Keratinocyte (primary cell): Measurements from ENCODE around the gene MANBA. TPM values are rescaled to one million over a fixed set of nuclear protein-coding genes. Genes with fewer than 3 reads are reported as not detected.
A peak's percentile ranks its signal among the peaks of the same experiment; 100 is the strongest.

Experiments
- DNase-seq: peaks from one replicate; pipeline ENCODE4 v3.0.0-alpha.2; 2011; ENCODE audit warnings: low read depth, missing footprints, low spot score
- FAIRE-seq: peaks from 2 replicates; lab custom pipeline; 2011; peaks lifted over from hg19 to GRCh38; lab: Jason Lieb, UNC
- H2AFZ ChIP-seq: 2 replicates; pipeline ENCODE4 v1.6.0; 2012; ENCODE audit warnings: low read length, control low read depth, inconsistent platforms; ENCODE audit not compliant: control insufficient read depth
- H3K27ac ChIP-seq: 2 replicates; pipeline ENCODE4 v1.5.1; 2011; ENCODE audit warnings: low read length; ENCODE audit not compliant: control insufficient read depth, insufficient read depth
- H3K27me3 ChIP-seq: 3 replicates; pipeline ENCODE4 v1.6.0; 2011; ENCODE audit warnings: low read length; ENCODE audit not compliant: control insufficient read depth, insufficient read depth; ENCODE audit errors: extremely low read depth
- H3K36me3 ChIP-seq, 2 experiments: 2 replicates in 1 of 2; 3 replicates in 1 of 2; pipeline ENCODE4 v1.5.1; 2011; ENCODE audit warnings: low read length in 2 of 2, mild to moderate bottlenecking in 1 of 2; ENCODE audit not compliant: control insufficient read depth in 2 of 2, insufficient read depth in 2 of 2; ENCODE audit errors: extremely low read depth in 1 of 2
- H3K4me1 ChIP-seq: 3 replicates; pipeline ENCODE4 v1.5.1; 2011; ENCODE audit warnings: low read length; ENCODE audit not compliant: control insufficient read depth, insufficient read depth; ENCODE audit errors: extremely low read depth
- H3K4me2 ChIP-seq: 3 replicates; pipeline ENCODE4 v1.6.0; 2011; ENCODE audit warnings: low read depth, low read length; ENCODE audit not compliant: control insufficient read depth, insufficient read depth; ENCODE audit errors: extremely low read depth
- H3K4me3 ChIP-seq, 3 experiments: fragments of 200-600 bp in 1 of 3; sonication (generic) in 1 of 3; 2 replicates in 2 of 3; 3 replicates in 1 of 3; pipeline ENCODE4 v1.5.1; 2011 to 2016; ENCODE audit warnings: low read length in 3 of 3, mild to moderate bottlenecking in 3 of 3, control low read depth in 2 of 3, inconsistent platforms in 1 of 3, low read depth in 1 of 3, mixed read lengths in 1 of 3, mixed run types in 1 of 3, moderate library complexity in 1 of 3; ENCODE audit not compliant: control insufficient read depth in 2 of 3, insufficient read depth in 2 of 3; ENCODE audit errors: extremely low read depth in 1 of 3
- H3K79me2 ChIP-seq: 2 replicates; pipeline ENCODE4 v1.6.0; 2012; ENCODE audit warnings: low read length; ENCODE audit not compliant: control insufficient read depth, insufficient read depth
- H3K9ac ChIP-seq: 3 replicates; pipeline ENCODE4 v1.6.0; 2011; ENCODE audit warnings: low read length; ENCODE audit not compliant: control insufficient read depth, insufficient read depth; ENCODE audit errors: extremely low read depth
- H3K9me1 ChIP-seq: 3 replicates; pipeline ENCODE4 v1.6.0; 2011; ENCODE audit warnings: low read length; ENCODE audit not compliant: control insufficient read depth, insufficient read depth; ENCODE audit errors: extremely low read depth
- H3K9me3 ChIP-seq: 2 replicates; pipeline ENCODE4 v1.5.1; 2012; ENCODE audit warnings: low read depth, low read length; ENCODE audit not compliant: control insufficient read depth
- H4K20me1 ChIP-seq: 3 replicates; pipeline ENCODE4 v1.6.0; 2011; ENCODE audit warnings: low read length; ENCODE audit not compliant: control insufficient read depth, insufficient read depth; ENCODE audit errors: extremely low read depth
- EZH2 ChIP-seq: IDR thresholded peaks from one replicate; pipeline ENCODE4 v1.6.1; 2012; ENCODE audit warnings: inconsistent platforms, mild to moderate bottlenecking, low read length, moderate library complexity
- dilution Hi-C: fragments of 300-500 bp; cut with MboI; formaldehyde crosslinking; loops from one replicate; pipeline ENCODE4 v1.7.0; 2020; ENCODE audit warnings: low sequenced_read_pairs; ENCODE audit not compliant: extremely low pct_ligation_motif_present
- polyA plus RNA-seq, 5 experiments: library from polyadenylated mRNA; depleted of rRNA in 3 of 5; stranded (reverse) in 3 of 5; stranded (forward) in 1 of 5; unstranded in 1 of 5; fragments of >200 nt; gene quantifications; 1 replicate in 1 of 5; 2 replicates in 3 of 5; 3 replicates in 1 of 5; pipeline versions ENCODE4 v1.2.1 to v1.2.3, GENCODE V29; 2011 to 2012; ENCODE audit warnings: missing spikeins in 2 of 5, low read depth in 1 of 5, low replicate concordance in 1 of 5
- TF ChIP-seq, protein P1 (sequence below), 3 experiments: IDR thresholded peaks in 1 of 3; conservative IDR thresholded peaks in 1 of 3; optimal IDR thresholded peaks in 1 of 3; 2 replicates in 2 of 3; 3 replicates in 1 of 3; pipeline versions ENCODE3 to v1.5.1; 2011; ENCODE audit warnings: low read length in 3 of 3, mild to moderate bottlenecking in 3 of 3, moderate library complexity in 2 of 3, control low read depth in 1 of 3, inconsistent platforms in 1 of 3; ENCODE audit not compliant: insufficient read depth in 2 of 3; ENCODE audit errors: extremely low read depth in 1 of 3

The MANBA gene
- polyA plus RNA-seq, 1 donor (not counting 4 experiments of a cell fraction or from before 2014, with no cell fraction given): 9.3 TPM

DNA sequence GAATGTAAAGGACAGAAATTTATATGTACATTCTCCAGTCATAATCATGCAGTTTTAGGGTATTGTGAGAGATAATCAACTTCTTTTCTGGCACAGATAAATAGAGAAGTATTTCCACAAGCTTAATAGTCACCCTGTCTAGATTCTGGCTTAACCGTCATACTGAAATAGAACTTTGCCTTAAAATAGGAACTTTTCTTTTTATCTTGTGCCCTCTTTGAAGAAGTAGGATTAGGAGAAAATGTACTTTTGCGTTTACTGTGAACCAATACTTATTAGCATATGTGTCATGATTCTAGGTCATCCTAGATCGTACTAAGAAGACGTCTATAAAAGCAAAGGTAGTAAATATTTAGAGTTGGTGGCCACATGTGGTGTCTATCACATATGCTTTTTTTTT lies 164.2 kb downstream of the MANBA start:
- Histone ChIP-seq H3K9me1 (no peaks in the 10 kb centered on the region), H2AFZ (no peak overlapping the region), H3K27me3 (no peaks in the 10 kb centered on the region), H3K4me1 (peaks cover 21% of the 10 kb centered on the region), H3K79me2 (no peaks in the 10 kb centered on the region), H3K9ac (no peak overlapping the region), H3K4me2 (no peak overlapping the region), H4K20me1 (no peaks in the 10 kb centered on the region), H3K9me3 (no peaks in the 10 kb centered on the region), H3K4me3 (no peak overlapping the region), H3K36me3 (peaks cover 15 to 19% of the 10 kb centered on the region in 2 experiments), H3K27ac (no peak overlapping the region)
- FAIRE-seq: no peak
- TF ChIP-seq, protein P1, sequence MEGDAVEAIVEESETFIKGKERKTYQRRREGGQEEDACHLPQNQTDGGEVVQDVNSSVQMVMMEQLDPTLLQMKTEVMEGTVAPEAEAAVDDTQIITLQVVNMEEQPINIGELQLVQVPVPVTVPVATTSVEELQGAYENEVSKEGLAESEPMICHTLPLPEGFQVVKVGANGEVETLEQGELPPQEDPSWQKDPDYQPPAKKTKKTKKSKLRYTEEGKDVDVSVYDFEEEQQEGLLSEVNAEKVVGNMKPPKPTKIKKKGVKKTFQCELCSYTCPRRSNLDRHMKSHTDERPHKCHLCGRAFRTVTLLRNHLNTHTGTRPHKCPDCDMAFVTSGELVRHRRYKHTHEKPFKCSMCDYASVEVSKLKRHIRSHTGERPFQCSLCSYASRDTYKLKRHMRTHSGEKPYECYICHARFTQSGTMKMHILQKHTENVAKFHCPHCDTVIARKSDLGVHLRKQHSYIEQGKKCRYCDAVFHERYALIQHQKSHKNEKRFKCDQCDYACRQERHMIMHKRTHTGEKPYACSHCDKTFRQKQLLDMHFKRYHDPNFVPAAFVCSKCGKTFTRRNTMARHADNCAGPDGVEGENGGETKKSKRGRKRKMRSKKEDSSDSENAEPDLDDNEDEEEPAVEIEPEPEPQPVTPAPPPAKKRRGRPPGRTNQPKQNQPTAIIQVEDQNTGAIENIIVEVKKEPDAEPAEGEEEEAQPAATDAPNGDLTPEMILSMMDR (optimal IDR thresholded peaks at IDR 0.05 in 1 of 3, IDR thresholded peaks at IDR 0.05 in 1 of 3, conservative IDR thresholded peaks at IDR 0.05 in 1 of 3; ENCODE audit: extremely low read depth in 1 of 3, insufficient read depth in 2 of 3, low read length in 3 of 3): no peak
- no peak for TF ChIP-seq EZH2
- dilution Hi-C loops: no loop called here
- DNase-seq: no peak

DNA sequence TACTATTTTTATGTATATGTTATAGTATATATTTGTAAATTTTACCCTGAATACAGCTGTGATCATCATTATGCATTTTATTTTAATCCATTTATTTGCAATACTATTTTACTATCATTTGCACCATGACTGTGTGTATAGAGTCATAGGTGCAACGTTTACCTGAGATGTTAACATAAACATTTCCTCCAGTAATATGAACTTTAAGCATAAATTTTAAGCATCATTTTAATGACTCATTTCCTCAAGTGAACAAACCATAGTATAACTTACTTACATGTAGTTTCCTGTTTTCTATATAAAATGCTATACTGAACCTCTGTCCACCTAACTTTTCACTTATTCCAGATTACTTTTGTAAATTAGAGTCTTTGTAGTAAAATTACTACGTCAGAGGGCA lies 166.8 kb downstream of the MANBA start:
- H3K36me3 ChIP-seq: peaks cover 15 to 17% of the 10 kb centered on the region in 2 experiments
- no peak overlapping the region for H3K9ac ChIP-seq
- no peak overlapping the region for H3K4me3 ChIP-seq
- H4K20me1 ChIP-seq: no peaks in the 10 kb centered on the region
- H3K4me1 ChIP-seq: peaks cover 12% of the 10 kb centered on the region
- dilution Hi-C loops: no loop called here
- FAIRE-seq: peak; percentile 49
- DNase-seq: no peak
- no peaks in the 10 kb centered on the region for H3K9me3 ChIP-seq
- TF ChIP-seq EZH2: no peak
- TF ChIP-seq, protein P1 (optimal IDR thresholded peaks at IDR 0.05 in 1 of 3, IDR thresholded peaks at IDR 0.05 in 1 of 3, conservative IDR thresholded peaks at IDR 0.05 in 1 of 3; ENCODE audit: extremely low read depth in 1 of 3, insufficient read depth in 2 of 3, low read length in 3 of 3): no peak
- no peak overlapping the region for H3K27ac ChIP-seq
- H3K9me1 ChIP-seq: no peaks in the 10 kb centered on the region
- no peak overlapping the region for H2AFZ ChIP-seq
- no peak overlapping the region for H3K4me2 ChIP-seq
- no peaks in the 10 kb centered on the region for H3K79me2 ChIP-seq
- no peaks in the 10 kb centered on the region for H3K27me3 ChIP-seq
